Right lobe of liver (tissue), 6 donors: ENCODE measurements around the gene PRKAG3. TPM values are rescaled to one million over a fixed set of nuclear protein-coding genes. Genes with fewer than 3 reads are reported as not detected.

ENCODE experiments used
- ATAC-seq, 4 donors: fragments of 200-7000 bp; cut with Tn5 transposase; one replicate each; pipeline ENCODE4 v1.9.1; 2020; ENCODE audit warnings: mild to moderate bottlenecking in 4 of 4, moderate library complexity in 4 of 4
- DNase-seq, 3 donors: peaks; one replicate each; pipeline ENCODE4 v3.0.0-alpha.2; 2020
- H3K27ac ChIP-seq, 3 donors: fragments of 200-600 bp; one replicate each; pipeline ENCODE4 v1.8.0; 2022
- H3K27me3 ChIP-seq, 2 donors: fragments of 200-600 bp; one replicate each; pipeline ENCODE4 v1.8.0; 2022
- H3K36me3 ChIP-seq, 4 donors: fragments of 200-600 bp; sonication (generic) in 1 of 4; one replicate each; pipeline versions ENCODE4 v1.5.1 to v1.8.0; 2017 to 2022; ENCODE audit warnings: control low read depth in 1 of 4
- H3K4me1 ChIP-seq, 4 donors: fragments of 200-600 bp; sonication (generic) in 1 of 4; one replicate each; pipeline versions ENCODE4 v1.5.1 to v1.8.0; 2017 to 2022; ENCODE audit warnings: control low read depth in 1 of 4
- H3K4me3 ChIP-seq, 3 donors: fragments of 200-600 bp; one replicate each; pipeline ENCODE4 v1.8.0; 2022
- H3K9me3 ChIP-seq, 4 donors: fragments of 200-600 bp; sonication (generic) in 1 of 4; one replicate each; pipeline versions ENCODE4 v1.5.1 to v1.8.0; 2017 to 2022; ENCODE audit warnings: control low read depth in 1 of 4
- CTCF ChIP-seq, 4 donors: fragments of 200-600 bp in 3 of 4; fragments of 450-650 bp in 1 of 4; IDR thresholded peaks; one replicate each; pipeline versions ENCODE4 v1.5.1 to v1.8.0; 2016 to 2022; ENCODE audit warnings: antibody characterized with exemption in 4 of 4, mild to moderate bottlenecking in 2 of 4
- POLR2A ChIP-seq: fragments of 450-650 bp; IDR thresholded peaks from one replicate; pipeline ENCODE4 v1.6.1; 2017; ENCODE audit warnings: antibody characterized with exemption, mild to moderate bottlenecking
- WGBS: methylation state at CpG from one replicate; pipeline ENCODE4 v1.1.6; 2018; ENCODE audit warnings: low coverage, low lambda C conversion rate; ENCODE audit not compliant: insufficient coverage; ENCODE audit errors: missing lambda C conversion rate; 5-methylcytosine and 5-hydroxymethylcytosine counted together
- intact Hi-C, 2 donors: fragments of 100-400 bp; cut with DNase I; formaldehyde crosslinking; loops; one replicate each; pipeline versions ENCODE4 v1.11.2 to v1.14.1; 2022
- total RNA-seq, 6 experiments: library from RNA; depleted of rRNA in 2 of 6; stranded (reverse); fragments of >200 nt in 2 of 6; fragmentation: NEBNext Ultra II Directional in 3 of 6; extraction: Animal tissue kit (Norgen Biotek cat#: 25700) in 3 of 6; gene quantifications; one replicate each; pipeline versions ENCODE4 v1.1.0 to v1.2.4, GENCODE V29; 2016 to 2023
- donor health status: DM: no; HTN: yes; CAD: no.
- donor health status: DM: no; HTN: no; CAD: no.
- donor health status: DM: no; HTN: no; CAD: no.
- donor health status: DM: no; HTN: yes; CAD: no.
- donor health status: DM: no; HTN: yes; CAD: no.

PRKAG3 gene
- total RNA-seq, 6 experiments from 2014 or later = not detected

GRCh38 chr2:218839888-218840287 is 8.3 kb upstream of the PRKAG3 start:
- TF ChIP-seq POLR2A (no peak), CTCF (IDR thresholded peaks at IDR 0.05) (no peak)
- WGBS = 23% methylated on average over 1 of the region's 1 CpG
- H3K4me1 ChIP-seq = no peaks in the 10 kb centered on the region
- ATAC-seq (no peak), DNase-seq (no peak)
- no peaks in the 10 kb centered on the region for H3K27me3 ChIP-seq
- intact Hi-C loops = loop anchor here in 1 of 2 donors (10.0 kb wide), 1 partner anchor 125 kb away; the partner anchor contains the start of gene TTLL4
- no peak overlapping the region for H3K27ac ChIP-seq
- H3K36me3 ChIP-seq = no peaks in the 10 kb centered on the region
- H3K4me3 ChIP-seq = no peak overlapping the region
- no peaks in the 10 kb centered on the region for H3K9me3 ChIP-seq

GRCh38 chr2:218839430-218839829 is 7.8 kb upstream of the PRKAG3 start:
- peak in 3 of 4 donors; percentile 42 to 52 (median 47) for ATAC-seq
- no peak overlapping the region for H3K27ac ChIP-seq

GRCh38 chr2:218837495-218837894 is 5.9 kb upstream of the PRKAG3 start:
- Histone ChIP-seq H3K27ac (no peak overlapping the region), H3K27me3 (no peaks in the 10 kb centered on the region), H3K36me3 (no peaks in the 10 kb centered on the region), H3K4me3 (no peak overlapping the region), H3K9me3 (no peaks in the 10 kb centered on the region), H3K4me1 (no peaks in the 10 kb centered on the region)
- intact Hi-C loops = loop anchor here in 1 of 2 donors (10.0 kb wide), 1 partner anchor 123 kb away; the partner anchor contains the start of gene TTLL4
- 74% methylated on average over 2 of the region's 2 CpGs for WGBS
- ATAC-seq (no peak), DNase-seq (no peak)
- TF ChIP-seq POLR2A = no peak

More at GRCh38 chr2:218839430-218839829, 7.8 kb upstream of the PRKAG3 start:
- WGBS = 44% methylated on average over 4 of the region's 4 CpGs
- H3K9me3 ChIP-seq = no peaks in the 10 kb centered on the region
- no peaks in the 10 kb centered on the region for H3K27me3 ChIP-seq
- intact Hi-C loops = loop anchor here in 1 of 2 donors (10.0 kb wide), 1 partner anchor 125 kb away; the partner anchor contains the start of gene TTLL4
- no peak overlapping the region for H3K4me3 ChIP-seq
- H3K36me3 ChIP-seq = no peaks in the 10 kb centered on the region
- TF ChIP-seq POLR2A (no peak), CTCF (IDR thresholded peaks at IDR 0.05) (no peak)
- DNase-seq = peak in 1 of 3 donors; percentile 21
- no peaks in the 10 kb centered on the region for H3K4me1 ChIP-seq

- no peak for ATAC-seq
- WGBS = 65% methylated on average over 4 of the region's 4 CpGs
- intact Hi-C loops = loop anchor here in 1 of 2 donors (10.0 kb wide), 1 partner anchor 120 kb away; the partner anchor contains the start of gene TTLL4
Measured at GRCh38 chr2:218834685-218835084, 3.1 kb upstream of the PRKAG3 start.

More at GRCh38 chr2:218834685-218835084, 3.1 kb upstream of the PRKAG3 start:
- DNase-seq = no peak
- H3K4me1 ChIP-seq = no peaks in the 10 kb centered on the region
- no peak overlapping the region for H3K4me3 ChIP-seq
- H3K27ac ChIP-seq = no peak overlapping the region
- no peaks in the 10 kb centered on the region for H3K27me3 ChIP-seq
- no peaks in the 10 kb centered on the region for H3K9me3 ChIP-seq
- H3K36me3 ChIP-seq = no peaks in the 10 kb centered on the region
- TF ChIP-seq POLR2A (no peak), CTCF (IDR thresholded peaks at IDR 0.05) (no peak)
